GM21360 (cell line): Measurements from ENCODE around the gene S100A4.
"Not testable (repeated sequence)": the region's sequence is repeated elsewhere in the genome, so short reads cannot be mapped to it uniquely, and the experiment has no call there.

Source experiments
- ATAC-seq: cut with Tn5 transposase; IDR thresholded peaks from one replicate; pipeline ENCODE4 v1.9.1; 2021; ENCODE audit warnings: mild to moderate bottlenecking, moderate library complexity; ENCODE audit not compliant: unreplicated experiment

S100A4 gene

DNA sequence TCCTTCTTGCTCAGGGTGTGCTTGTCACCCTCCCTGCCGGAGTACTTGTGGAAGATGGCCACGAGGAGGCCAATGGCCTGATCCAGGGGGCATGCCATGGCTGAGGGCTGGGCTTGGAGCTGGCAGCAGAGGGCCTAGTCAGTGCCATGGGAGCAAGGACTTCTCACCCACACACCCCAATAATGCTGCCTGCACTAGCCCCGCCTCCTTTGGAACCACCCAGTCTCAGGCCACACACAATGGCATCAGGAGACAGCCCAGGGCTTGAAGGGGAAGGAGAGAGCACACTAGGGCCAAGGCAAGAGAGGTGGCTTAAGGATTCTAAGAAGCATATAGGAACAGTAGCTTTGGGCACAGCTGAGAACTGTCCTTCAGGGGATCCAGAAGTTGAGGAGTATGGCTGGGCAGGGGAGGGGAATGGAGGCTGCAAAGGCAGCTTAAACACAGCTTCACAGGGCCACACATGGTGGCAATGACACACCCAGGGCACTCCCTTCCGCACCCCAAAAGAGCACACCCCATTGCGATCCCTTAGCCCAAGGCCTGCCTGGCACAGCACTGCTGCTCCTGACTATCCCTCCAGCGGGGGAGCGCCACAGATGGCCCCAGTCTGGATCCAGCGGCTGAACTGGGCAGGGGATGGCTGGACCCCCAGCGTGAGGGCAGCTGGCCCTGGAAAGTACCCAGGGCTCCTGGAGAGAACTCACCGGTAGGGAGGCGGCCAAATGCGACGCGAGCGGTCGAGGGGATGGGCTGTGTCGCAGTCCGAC is 10.2 kb downstream of the S100A4 start, which contains the start of gene S100A6:
TSS of gene S100A6 (minus strand) at position 750 of the 770 bp plus-strand sequence. CDS start at position 98, 652 bp downstream.
- no peak for ATAC-seq

GRCh38 chr1:153534925-153535241 is 10.7 kb downstream of the S100A4 start:
- no peak for ATAC-seq

DNA sequence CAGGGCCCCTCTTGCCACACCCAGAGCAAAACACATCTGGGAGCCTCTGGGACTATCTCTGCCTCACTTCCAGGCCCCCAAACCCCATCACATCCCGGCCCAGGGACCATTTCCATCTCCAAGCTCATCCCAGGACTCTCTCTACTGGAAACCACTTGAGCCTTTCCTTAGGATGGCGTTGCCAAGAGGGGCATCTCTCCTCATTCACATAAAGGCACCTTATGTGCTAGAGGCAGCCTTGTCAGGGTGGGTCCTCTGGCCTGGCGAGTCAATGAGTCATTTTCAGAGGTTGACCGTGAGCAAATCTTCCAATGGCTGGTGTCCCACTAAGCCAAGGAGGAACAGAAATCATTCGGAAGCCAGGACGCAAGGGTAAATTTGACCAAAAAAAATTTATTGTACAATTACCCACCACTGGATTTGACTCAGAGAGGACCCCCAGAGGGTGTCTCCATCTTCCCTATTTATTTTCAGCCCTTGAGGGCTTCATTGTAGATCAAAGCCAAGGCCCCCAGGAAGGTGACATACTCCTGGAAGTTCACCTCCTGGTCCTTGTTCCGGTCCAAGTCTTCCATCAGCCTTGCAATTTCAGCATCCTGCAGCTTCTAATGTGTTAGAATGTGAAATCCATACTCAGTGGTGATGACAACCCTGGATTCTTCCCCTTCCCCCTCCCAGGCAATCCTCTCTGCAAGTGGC is 11.2 kb downstream of the S100A4 start:
- no peak for ATAC-seq

GRCh38 chr1:153533689-153534201 is 11.9 kb downstream of the S100A4 start:
- ATAC-seq = no peak

DNA sequence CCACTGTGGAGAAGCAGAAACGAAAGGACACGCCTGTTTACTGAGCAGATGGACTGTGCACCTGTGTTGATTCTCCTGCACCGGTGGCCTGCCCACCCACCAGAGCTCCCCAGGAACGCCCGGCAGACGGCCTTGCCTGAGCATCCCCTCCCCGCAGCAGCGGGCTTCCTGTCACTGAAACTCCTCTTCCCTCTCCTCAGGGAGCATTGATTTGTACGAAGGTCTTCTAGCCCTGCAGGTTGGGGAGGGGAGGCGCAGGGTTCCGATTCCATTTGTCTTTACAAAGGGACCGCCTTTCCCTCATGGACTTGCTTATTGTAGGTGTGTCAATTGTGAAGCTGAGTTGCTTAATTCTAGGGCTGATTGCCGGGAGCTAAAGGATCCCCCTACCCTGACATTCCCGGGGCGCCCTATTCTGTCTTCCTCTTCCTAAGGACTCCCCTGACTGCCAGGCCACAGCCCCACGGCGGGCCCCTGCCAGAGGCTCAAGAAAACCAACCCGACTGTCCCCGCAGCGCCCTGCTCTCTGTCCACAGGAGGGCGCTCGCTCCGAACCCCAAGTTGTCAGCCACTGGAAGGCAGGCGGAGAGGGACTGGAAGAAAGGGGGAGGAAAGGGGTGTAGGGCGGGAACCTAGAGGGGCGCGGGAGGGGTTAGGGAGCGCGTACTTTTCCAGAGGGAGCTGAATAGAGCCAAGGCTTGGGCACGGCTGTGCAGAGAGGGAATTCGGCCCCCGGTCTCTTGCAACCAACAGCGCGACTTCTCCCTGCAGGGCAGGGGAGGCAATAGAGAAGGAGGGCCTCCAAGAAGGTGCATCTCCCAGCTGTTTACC is 12.6 kb downstream of the S100A4 start:
- ATAC-seq = no peak

DNA sequence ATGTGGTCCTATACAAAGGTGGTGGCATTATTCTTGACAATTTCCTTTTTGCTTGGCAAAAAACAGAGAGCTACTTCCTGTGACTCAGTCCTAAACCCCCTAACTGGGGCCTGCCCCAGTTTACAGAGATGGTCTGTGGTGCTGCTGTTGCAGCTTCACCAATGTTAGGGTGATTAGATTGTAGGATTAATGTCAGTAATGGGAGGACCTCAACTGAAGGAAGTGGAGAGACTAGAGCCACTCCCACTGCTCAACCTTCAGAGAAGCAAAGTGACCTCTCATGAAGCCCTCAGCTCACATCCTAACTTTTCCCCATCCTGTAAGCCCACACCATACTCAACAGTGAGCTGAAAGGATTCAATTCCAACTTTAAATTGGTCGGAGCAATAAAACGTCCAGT is 13.4 kb downstream of the S100A4 start:
- no peak for ATAC-seq

GRCh38 chr1:153531638-153532037 is 14.0 kb downstream of the S100A4 start:
- ATAC-seq = no peak

- no peak for ATAC-seq
Observed at GRCh38 chr1:153527683-153528040, 17.9 kb downstream of the S100A4 start.

DNA sequence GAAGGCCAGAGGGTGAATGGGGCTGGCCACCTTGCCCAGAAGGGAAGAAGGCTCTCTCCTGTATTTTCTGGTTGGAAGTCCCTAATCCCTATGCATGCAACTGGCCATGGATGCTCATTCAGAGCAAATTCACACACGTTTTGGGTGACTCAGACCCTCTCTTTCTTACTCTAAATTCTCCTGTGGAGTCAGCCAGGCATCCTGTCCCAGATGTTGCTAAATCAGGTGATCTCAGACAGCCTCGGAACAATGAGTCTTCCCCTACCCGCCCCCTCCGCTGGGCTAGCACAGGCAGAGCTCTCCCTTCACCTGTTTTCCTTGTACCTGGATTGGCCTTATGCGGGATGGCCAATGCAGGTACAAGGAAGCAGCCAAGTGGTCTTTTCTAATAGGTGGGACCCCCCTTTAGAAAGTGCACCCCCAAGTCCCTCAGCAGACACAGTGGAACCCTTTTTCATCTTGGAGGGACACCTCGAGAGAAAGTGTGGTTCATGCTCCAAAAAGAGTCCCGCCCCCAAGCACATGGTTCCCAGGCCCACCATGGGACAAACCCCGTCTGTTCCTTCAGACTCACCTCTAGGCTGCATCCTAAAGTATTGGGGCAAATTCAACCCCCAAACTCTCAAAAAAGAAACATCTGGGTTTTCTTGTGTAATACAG is 18.5 kb downstream of the S100A4 start:
- ATAC-seq = no peak

GRCh38 chr1:153526132-153526543 is 19.5 kb downstream of the S100A4 start:
- ATAC-seq = no peak

DNA sequence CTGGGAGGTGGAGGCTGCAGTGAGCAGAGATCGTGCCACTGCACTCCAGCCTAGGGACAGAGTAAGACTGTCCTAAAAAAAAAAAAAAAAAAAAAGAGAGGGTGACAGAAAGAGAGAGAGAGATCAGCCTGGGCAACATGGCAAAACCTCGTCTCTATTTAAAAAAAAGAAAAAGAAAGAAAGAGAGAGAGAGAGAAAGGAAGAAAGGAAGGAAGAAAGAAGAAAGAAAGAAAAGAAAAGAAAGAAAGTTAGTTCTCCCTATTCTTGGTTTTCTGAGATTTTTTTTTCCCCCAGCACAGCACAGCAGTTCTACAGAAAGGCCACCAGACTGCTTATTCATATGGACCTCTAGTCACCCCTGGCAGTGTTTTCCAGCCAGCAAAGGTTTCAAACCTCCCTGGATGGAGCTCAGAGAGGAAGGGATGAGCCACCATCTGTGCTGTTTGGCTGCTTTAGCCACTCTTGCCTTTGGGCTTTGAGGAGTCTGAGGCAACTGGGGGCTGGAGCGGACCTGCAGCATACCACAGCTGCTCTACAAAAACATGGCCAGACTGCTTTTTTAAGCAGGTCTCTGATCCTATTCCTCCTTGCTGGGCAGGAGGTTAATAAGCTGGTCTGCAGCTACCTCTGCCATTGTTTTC is 20.4 kb downstream of the S100A4 start:
- ATAC-seq = no peak

GRCh38 chr1:153522353-153523048 is 23.1 kb downstream of the S100A4 start:
- not testable (repeated sequence) for ATAC-seq

GRCh38 chr1:153521808-153522207 is 23.8 kb downstream of the S100A4 start:
- ATAC-seq = not testable (repeated sequence)

GRCh38 chr1:153520818-153521476 is 24.7 kb downstream of the S100A4 start:
- no peak for ATAC-seq

GRCh38 chr1:153520137-153520691 is 25.4 kb downstream of the S100A4 start:
- ATAC-seq = not testable (repeated sequence)

GRCh38 chr1:153519242-153519641 is 26.4 kb downstream of the S100A4 start:
- ATAC-seq = no peak

GRCh38 chr1:153515504-153516394 is 29.9 kb downstream of the S100A4 start:
- ATAC-seq = no peak

DNA sequence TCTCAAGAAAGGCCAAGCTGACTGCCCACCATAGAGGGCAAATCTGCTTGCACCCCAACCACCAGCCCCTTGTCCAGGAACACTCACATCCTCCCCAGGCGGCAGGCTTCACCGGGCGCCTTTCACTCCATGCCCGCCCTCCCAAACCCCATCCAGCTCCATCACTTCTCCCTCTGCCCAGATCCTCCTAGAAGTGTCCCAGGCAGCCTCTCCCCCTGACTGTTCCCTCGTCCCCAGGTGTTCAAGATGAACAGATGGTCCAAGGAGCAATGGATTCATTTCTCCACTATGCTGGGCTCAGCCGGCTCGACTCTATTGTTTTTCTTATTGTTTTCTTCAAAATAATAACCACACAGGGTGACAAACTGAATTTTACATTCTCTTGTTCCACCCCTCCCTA is 31.9 kb downstream of the S100A4 start:
- no peak for ATAC-seq
